Ishikawa (cell line): ENCODE measurements around the gene TMEM52.

Source experiments
- CEBPB ChIP-seq: IDR thresholded peaks from 2 replicates; pipeline ENCODE4 v1.6.1; 2012
- CREB1 ChIP-seq: IDR thresholded peaks from 2 replicates; pipeline ENCODE4 v1.6.1; 2012; ENCODE audit warnings: low read depth
- EGR1 ChIP-seq: IDR thresholded peaks from 2 replicates; pipeline ENCODE4 v1.6.1; 2012
- EP300 ChIP-seq: IDR thresholded peaks from 2 replicates; pipeline ENCODE4 v1.6.1; 2012; ENCODE audit warnings: borderline replicate concordance
- FOXM1 ChIP-seq: IDR thresholded peaks from 2 replicates; pipeline ENCODE4 v1.6.1; 2012; ENCODE audit warnings: low read depth, borderline replicate concordance
- MAX ChIP-seq: IDR thresholded peaks from 2 replicates; pipeline ENCODE4 v1.6.1; 2012
- NFIC ChIP-seq: IDR thresholded peaks from 2 replicates; pipeline ENCODE4 v1.6.1; 2012
- RAD21 ChIP-seq: IDR thresholded peaks from 2 replicates; pipeline ENCODE4 v1.6.1; 2012; ENCODE audit warnings: low read depth
- REST ChIP-seq: IDR thresholded peaks from 2 replicates; pipeline ENCODE4 v1.6.1; 2012; ENCODE audit warnings: low read depth, mild to moderate bottlenecking
- TAF1 ChIP-seq: IDR thresholded peaks from 2 replicates; pipeline ENCODE4 v1.6.1; 2012; ENCODE audit warnings: low read depth, mild to moderate bottlenecking
- TCF12 ChIP-seq: IDR thresholded peaks from 2 replicates; pipeline ENCODE4 v1.6.1; 2012; ENCODE audit warnings: low read depth
- TEAD4 ChIP-seq: IDR thresholded peaks from 2 replicates; pipeline ENCODE4 v1.6.1; 2012
- USF1 ChIP-seq: IDR thresholded peaks from 2 replicates; pipeline ENCODE4 v1.6.1; 2012
- YY1 ChIP-seq: IDR thresholded peaks from 2 replicates; pipeline ENCODE4 v1.6.1; 2012; ENCODE audit warnings: low read depth
- ZBTB7A ChIP-seq: IDR thresholded peaks from 2 replicates; pipeline ENCODE4 v1.6.1; 2012; ENCODE audit warnings: low read depth

Gene TMEM52

GRCh38 chr1:1925437-1926345 lies 6.6 kb upstream of the TMEM52 start:
- TF ChIP-seq RAD21 (no peak), USF1 (peak; percentile 54)

GRCh38 chr1:1924849-1925248 lies 5.8 kb upstream of the TMEM52 start:
- TF ChIP-seq TEAD4: no peak
- no peak for TF ChIP-seq FOXM1
- no peak for TF ChIP-seq USF1
- TF ChIP-seq RAD21: no peak
- TF ChIP-seq MAX: no peak
- no peak for TF ChIP-seq CEBPB
- TF ChIP-seq TAF1: no peak
- TF ChIP-seq EGR1: no peak
- no peak for TF ChIP-seq EP300
- no peak for TF ChIP-seq REST
- no peak for TF ChIP-seq CREB1
- TF ChIP-seq TCF12: no peak
- no peak for TF ChIP-seq NFIC
- no peak for TF ChIP-seq YY1
- no peak for TF ChIP-seq ZBTB7A

- TF ChIP-seq FOXM1 (no peak), RAD21 (no peak), YY1 (no peak), NFIC (no peak)
Observed at GRCh38 chr1:1924386-1924785, 5.3 kb upstream of the TMEM52 start.

- TF ChIP-seq TCF12: no peak
- TF ChIP-seq TEAD4: no peak
- no peak for TF ChIP-seq TAF1
- TF ChIP-seq CEBPB: no peak
- no peak for TF ChIP-seq EGR1
- TF ChIP-seq CREB1: no peak
- no peak for TF ChIP-seq USF1
- TF ChIP-seq EP300: no peak
- no peak for TF ChIP-seq REST
- no peak for TF ChIP-seq FOXM1
- TF ChIP-seq YY1: no peak
Observed at GRCh38 chr1:1922956-1923833, 4.1 kb upstream of the TMEM52 start.

GRCh38 chr1:1922702-1922955 lies 3.5 kb upstream of the TMEM52 start:
- no peak for TF ChIP-seq TCF12
- TF ChIP-seq EGR1: no peak
- TF ChIP-seq USF1: no peak
- TF ChIP-seq TAF1: no peak
